Bronchial epithelial cell (primary cell): ENCODE results near the gene SPATA16. TPM values are rescaled to one million over a fixed set of nuclear protein-coding genes. Genes with fewer than 3 reads are reported as not detected.
"Not testable (repeated sequence)": the region's sequence is repeated elsewhere in the genome, so short reads cannot be mapped to it uniquely, and the experiment has no call there.

Experiments used
- DNase-seq: peaks from one replicate; pipeline ENCODE4 v3.0.0-alpha.2; 2010; ENCODE audit warnings: low read depth
- FAIRE-seq: peaks from 2 replicates; lab custom pipeline; 2011; peaks lifted over from hg19 to GRCh38; lab: Jason Lieb, UNC
- H3K27me3 ChIP-seq: 2 replicates; pipeline ENCODE4 v1.5.1; 2011; ENCODE audit warnings: low read length; ENCODE audit not compliant: control insufficient read depth, insufficient read depth
- H3K36me3 ChIP-seq: 2 replicates; pipeline ENCODE4 v1.5.1; 2011; ENCODE audit warnings: low read length; ENCODE audit not compliant: control insufficient read depth, insufficient read depth
- H3K4me3 ChIP-seq: 2 replicates; pipeline ENCODE4 v1.5.1; 2011; ENCODE audit warnings: mild to moderate bottlenecking, low read depth, low read length, control low read depth
- CTCF ChIP-seq: IDR thresholded peaks from 2 replicates; pipeline ENCODE4 v1.5.1; 2011; ENCODE audit warnings: mild to moderate bottlenecking, moderate library complexity, low read length, control low read depth, inconsistent platforms; ENCODE audit not compliant: insufficient read depth, severe bottlenecking
- total RNA-seq: library from RNA; depleted of rRNA; stranded (reverse); fragments of >200 nt; gene quantifications from 2 replicates; pipeline ENCODE4 v1.2.1, GENCODE V29; 2014

SPATA16 gene
- total RNA-seq, 1 donor from 2014 or later: not detected

GRCh38 chr3:172965256-172965655 lies 175.8 kb downstream of the SPATA16 start:
- FAIRE-seq: no peak
- no peak overlapping the region for H3K4me3 ChIP-seq
- TF ChIP-seq CTCF: no peak
- H3K27me3 ChIP-seq: no peaks in the 10 kb centered on the region
- DNase-seq: no peak
- no peaks in the 10 kb centered on the region for H3K36me3 ChIP-seq

- H3K4me3 ChIP-seq, H3K36me3 ChIP-seq, DNase-seq, H3K27me3 ChIP-seq, FAIRE-seq: not testable (repeated sequence)
These were observed 180.3 kb downstream of the SPATA16 start for GRCh38 chr3:172960626-172961182.

GRCh38 chr3:172958565-172958964 lies 182.5 kb downstream of the SPATA16 start:
- TF ChIP-seq CTCF: no peak
- no peak for FAIRE-seq
- Histone ChIP-seq H3K36me3 (no peaks in the 10 kb centered on the region), H3K27me3 (no peaks in the 10 kb centered on the region), H3K4me3 (no peak overlapping the region)
- no peak for DNase-seq

- Histone ChIP-seq H3K27me3 (no peaks in the 10 kb centered on the region), H3K36me3 (no peaks in the 10 kb centered on the region), H3K4me3 (no peak overlapping the region)
- TF ChIP-seq CTCF: no peak
- peak; percentile 58 for FAIRE-seq
- DNase-seq: no peak
These were observed 187.5 kb downstream of the SPATA16 start for GRCh38 chr3:172953571-172953970.

GRCh38 chr3:172951511-172951910 lies 189.5 kb downstream of the SPATA16 start:
- DNase-seq (no peak), FAIRE-seq (no peak)
- Histone ChIP-seq H3K36me3 (no peaks in the 10 kb centered on the region), H3K4me3 (no peak overlapping the region), H3K27me3 (no peaks in the 10 kb centered on the region)
- no peak for TF ChIP-seq CTCF

GRCh38 chr3:172946061-172946460 lies 195.0 kb downstream of the SPATA16 start:
- DNase-seq: no peak
- no peak for TF ChIP-seq CTCF
- no peaks in the 10 kb centered on the region for H3K36me3 ChIP-seq
- H3K4me3 ChIP-seq: no peak overlapping the region
- H3K27me3 ChIP-seq: no peaks in the 10 kb centered on the region
- FAIRE-seq: no peak
